PC-3 (cell line): ENCODE measurements around the gene TP53RK.

Source experiments
- CTCF ChIP-seq: fragments of 300-600 bp; sonication (generic); conservative IDR thresholded peaks from 2 replicates; pipeline ENCODE4 v1.5.1; 2017; ENCODE audit warnings: antibody characterized with exemption, low read depth, mild to moderate bottlenecking, low read length
- EZH2 ChIP-seq: fragments of 300-600 bp; sonication (generic); IDR thresholded peaks from one replicate; pipeline ENCODE4 v1.6.1; 2017; ENCODE audit warnings: antibody characterized with exemption, mild to moderate bottlenecking, low read length; ENCODE audit not compliant: unreplicated experiment
- EZH2phosphoT487 ChIP-seq: fragments of 300-600 bp; sonication (generic); IDR thresholded peaks from 2 replicates; pipeline ENCODE4 v1.6.1; 2018; ENCODE audit warnings: mild to moderate bottlenecking, antibody characterized with exemption, low read length, borderline replicate concordance

GRCh38 chr20:46634528-46634927, 54.7 kb downstream of the TP53RK start:
- no peak for TF ChIP-seq EZH2
- no peak for TF ChIP-seq CTCF
- TF ChIP-seq EZH2phosphoT487 = no peak
